ENCODE results near the gene FAM241B.

FAM241B gene

GRCh38 chr10:69628891-69629290 lies 1.2 kb upstream of the FAM241B start:
- TF ChIP-seq POLR2A (IDR thresholded peaks at IDR 0.05; ENCODE audit: low read length), result no peak
- no peak for TF ChIP-seq GATA1 (IDR thresholded peaks at IDR 0.05; ENCODE audit: low read depth, low read length)
- no peak for DNase-seq

DNA sequence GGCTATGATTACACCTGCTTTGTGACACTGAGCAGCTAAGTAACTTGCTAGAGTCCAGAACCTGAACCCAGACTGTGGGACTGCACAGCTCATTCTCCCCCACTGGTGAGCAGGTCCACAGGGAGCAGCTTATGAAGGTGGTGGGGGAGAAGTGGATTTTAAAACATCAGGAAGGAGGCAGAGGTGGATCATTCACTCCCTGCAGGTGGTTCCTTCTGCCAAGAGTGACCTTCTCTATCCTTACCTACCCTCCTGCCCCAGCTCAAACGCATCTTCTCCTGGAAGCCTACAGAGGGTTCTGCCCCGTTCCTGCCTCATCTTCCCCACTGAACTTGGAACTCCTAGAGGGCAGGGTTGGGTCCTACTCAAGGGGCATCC lies 539 bp upstream of the FAM241B start:
- no peak for DNase-seq
- TF ChIP-seq GATA1 (IDR thresholded peaks at IDR 0.05; ENCODE audit: low read depth, low read length) (no peak), POLR2A (IDR thresholded peaks at IDR 0.05; ENCODE audit: low read length) (no peak)

GRCh38 chr10:69630651-69631400 lies 779 bp downstream of the FAM241B start:
- DNase-seq, result no peak
- TF ChIP-seq GATA1 (IDR thresholded peaks at IDR 0.05; ENCODE audit: low read depth, low read length), result no peak
- TF ChIP-seq POLR2A (IDR thresholded peaks at IDR 0.05; ENCODE audit: low read length), result no peak

GRCh38 chr10:69631566-69631965 lies 1.5 kb downstream of the FAM241B start:
- no peak for DNase-seq
- TF ChIP-seq GATA1 (IDR thresholded peaks at IDR 0.05; ENCODE audit: low read depth, low read length), result no peak
- TF ChIP-seq POLR2A (IDR thresholded peaks at IDR 0.05; ENCODE audit: low read length), result no peak

- TF ChIP-seq GATA1 (IDR thresholded peaks at IDR 0.05; ENCODE audit: low read depth, low read length) (no peak), POLR2A (IDR thresholded peaks at IDR 0.05; ENCODE audit: low read length) (no peak)
- no peak for DNase-seq
Measured at GRCh38 chr10:69632516-69633199, 2.6 kb downstream of the FAM241B start.

DNA sequence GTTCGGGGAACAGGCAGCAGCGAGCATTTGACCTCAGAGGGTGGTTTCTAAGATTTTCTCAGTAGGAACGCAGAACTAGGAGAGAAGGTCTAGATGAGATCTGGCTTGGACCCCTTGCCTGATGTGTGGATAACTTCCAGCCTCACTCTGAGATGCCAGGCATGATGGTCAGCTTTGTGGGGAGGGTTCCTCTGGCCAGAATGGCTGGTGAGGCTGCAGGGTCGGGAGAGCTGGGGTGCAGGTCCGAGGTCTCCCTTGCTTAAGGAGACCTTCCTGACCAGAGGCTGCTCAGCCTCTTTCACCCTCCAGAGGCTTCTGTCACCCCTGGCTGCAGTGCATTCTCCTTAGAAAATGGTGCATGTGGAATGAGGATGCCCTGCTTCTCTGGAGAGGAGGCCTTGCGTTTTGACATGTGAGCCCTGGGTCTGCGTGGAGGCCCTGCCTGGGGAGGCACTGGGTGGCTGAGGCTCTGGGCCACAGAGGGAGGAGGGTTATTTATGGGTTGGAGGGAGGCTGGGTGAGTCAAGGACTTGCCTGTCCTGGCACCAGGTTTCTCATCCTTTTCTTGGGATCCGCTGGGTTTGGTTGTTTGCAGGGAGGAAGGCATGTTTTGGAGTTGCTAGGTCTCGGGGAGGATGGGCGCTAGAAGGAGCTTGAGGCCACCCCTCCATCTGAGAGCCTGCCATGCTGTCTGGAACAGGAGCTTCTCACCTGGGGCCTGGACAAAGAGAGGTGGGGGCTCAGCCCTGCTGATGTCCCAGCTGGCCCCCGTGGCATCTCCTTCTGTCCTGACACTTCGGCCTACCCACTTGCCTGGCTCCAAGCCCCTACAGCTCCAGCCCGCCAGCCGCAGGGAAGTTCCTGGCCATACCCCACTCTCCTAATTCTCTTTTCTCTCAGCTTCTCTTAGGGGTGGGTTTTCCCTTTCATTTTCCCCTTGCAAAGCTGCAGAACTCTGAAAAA lies 3.9 kb downstream of the FAM241B start:
- TF ChIP-seq GATA1 (IDR thresholded peaks at IDR 0.05; ENCODE audit: low read depth, low read length) (no peak), POLR2A (IDR thresholded peaks at IDR 0.05; ENCODE audit: low read length) (no peak)
- no peak for DNase-seq

GRCh38 chr10:69634759-69635425 lies 4.8 kb downstream of the FAM241B start:
- TF ChIP-seq GATA1 (IDR thresholded peaks at IDR 0.05; ENCODE audit: low read depth, low read length), result no peak
- no peak for TF ChIP-seq POLR2A (IDR thresholded peaks at IDR 0.05; ENCODE audit: low read length)

DNA sequence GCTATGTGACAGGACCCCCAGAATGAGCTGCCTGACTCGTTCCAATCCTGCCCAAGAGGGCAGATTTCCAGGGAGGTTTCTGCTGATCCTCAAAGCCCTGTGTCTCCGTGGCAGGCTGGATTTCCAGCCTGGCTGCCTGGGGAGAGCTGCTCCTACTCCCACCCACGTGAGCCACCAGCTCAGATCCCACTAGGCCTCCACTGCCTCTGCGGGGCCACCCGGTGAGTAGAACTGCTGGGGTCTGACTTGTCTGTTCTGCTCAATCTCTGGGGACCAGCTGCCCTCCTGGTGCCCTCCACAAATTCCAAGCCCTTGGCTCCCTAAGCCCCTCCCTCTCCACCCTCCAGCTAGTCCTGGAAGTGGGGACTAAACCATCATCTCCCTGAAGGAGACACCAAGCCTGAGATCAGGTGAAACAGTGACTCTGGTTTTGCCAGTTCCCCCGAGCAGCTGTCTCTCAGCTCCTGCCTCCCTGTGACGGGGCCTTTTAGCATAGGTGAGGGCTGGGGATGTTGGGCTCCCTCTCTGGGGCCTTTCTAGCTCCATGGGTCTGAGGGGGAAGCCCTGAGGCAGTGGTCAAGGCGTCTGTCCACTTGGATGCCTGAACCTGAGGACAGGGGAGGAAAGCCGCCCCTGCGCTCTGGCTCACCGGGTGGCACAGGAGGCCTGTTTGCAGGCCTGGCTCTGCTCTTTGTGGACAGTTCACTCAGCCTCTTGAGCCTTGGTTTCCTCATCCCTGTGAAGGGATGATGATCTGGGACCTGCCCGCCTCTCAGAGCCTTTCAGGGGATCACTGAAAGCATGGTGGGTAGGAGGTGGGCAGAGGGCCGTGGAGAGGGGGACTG lies 5.6 kb downstream of the FAM241B start:
- DNase-seq, result no peak
- TF ChIP-seq GATA1 (IDR thresholded peaks at IDR 0.05; ENCODE audit: low read depth, low read length), result no peak
- TF ChIP-seq POLR2A (IDR thresholded peaks at IDR 0.05; ENCODE audit: low read length), result no peak

More at GRCh38 chr10:69634759-69635425, 4.8 kb downstream of the FAM241B start:
- no peak for DNase-seq

- TF ChIP-seq POLR2A (IDR thresholded peaks at IDR 0.05; ENCODE audit: low read length) (no peak), GATA1 (IDR thresholded peaks at IDR 0.05; ENCODE audit: low read depth, low read length) (no peak)
- no peak for DNase-seq
Measured at GRCh38 chr10:69636273-69636575, 6.2 kb downstream of the FAM241B start.

- TF ChIP-seq POLR2A (IDR thresholded peaks at IDR 0.05; ENCODE audit: low read length) (no peak), GATA1 (IDR thresholded peaks at IDR 0.05; ENCODE audit: low read depth, low read length) (no peak)
- no peak for DNase-seq
Measured at GRCh38 chr10:69636626-69637605, 6.9 kb downstream of the FAM241B start.

DNA sequence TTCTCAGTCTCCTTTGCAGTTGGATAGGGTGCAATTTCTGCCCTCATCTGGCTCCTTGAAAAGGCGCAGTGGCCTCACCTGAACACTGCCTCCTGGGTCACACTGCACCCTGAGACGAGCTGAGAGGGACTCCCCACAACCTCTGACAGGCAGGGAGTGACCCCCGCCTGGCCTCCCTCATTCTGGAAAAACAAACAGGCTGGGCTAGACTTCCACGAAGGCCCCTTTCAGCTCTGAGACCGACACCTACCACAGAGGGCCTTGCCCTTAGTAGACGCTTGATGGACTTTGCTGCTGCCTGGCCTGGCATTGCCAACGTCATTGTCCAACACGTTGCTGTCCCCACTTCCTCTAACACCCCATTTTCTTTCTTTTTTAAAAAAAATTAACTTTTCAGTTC lies 8.6 kb downstream of the FAM241B start:
- no peak for TF ChIP-seq POLR2A (IDR thresholded peaks at IDR 0.05; ENCODE audit: low read length)
- no peak for TF ChIP-seq GATA1 (IDR thresholded peaks at IDR 0.05; ENCODE audit: low read depth, low read length)
- no peak for DNase-seq
